HUES64 (cell line): Measurements from ENCODE around the gene UGDH.
A peak's percentile ranks its signal among the peaks of the same experiment; 100 is the strongest.
"Not testable (repeated sequence)": the region's sequence is repeated elsewhere in the genome, so short reads cannot be mapped to it uniquely, and the experiment has no call there.

Experiments
- H3K27ac ChIP-seq: 2 replicates; pipeline ENCODE4 v1.7.0; 2013; ENCODE audit warnings: low read depth, low read length, inconsistent platforms
- H3K27me3 ChIP-seq: 2 replicates; pipeline ENCODE4 v1.6.1; 2013; ENCODE audit warnings: mild to moderate bottlenecking, low read length; ENCODE audit not compliant: insufficient read depth
- H3K36me3 ChIP-seq: 2 replicates; pipeline ENCODE4 v1.6.1; 2013; ENCODE audit warnings: mild to moderate bottlenecking, low read length; ENCODE audit not compliant: insufficient read depth
- H3K4me1 ChIP-seq: 2 replicates; pipeline ENCODE4 v1.6.1; 2013; ENCODE audit warnings: mild to moderate bottlenecking, low read length, moderate library complexity; ENCODE audit not compliant: insufficient read depth
- H3K4me3 ChIP-seq: 2 replicates; pipeline ENCODE4 v1.5.1; 2013; ENCODE audit warnings: mild to moderate bottlenecking, low read length, moderate library complexity
- H3K9ac ChIP-seq: 2 replicates; pipeline ENCODE4 v1.6.1; 2013; ENCODE audit warnings: mild to moderate bottlenecking, low read depth, low read length
- H3K9me3 ChIP-seq: 2 replicates; pipeline ENCODE4 v1.6.1; 2013; ENCODE audit warnings: low read depth, low read length; ENCODE audit not compliant: insufficient read depth
- WGBS: fragments of 150-250, 120-280 bp; methylation state at CpG from one replicate; pipeline ENCODE4 v1.1.7; 2013; ENCODE audit warnings: missing lambda C conversion rate; 5-methylcytosine and 5-hydroxymethylcytosine counted together

The UGDH gene

DNA sequence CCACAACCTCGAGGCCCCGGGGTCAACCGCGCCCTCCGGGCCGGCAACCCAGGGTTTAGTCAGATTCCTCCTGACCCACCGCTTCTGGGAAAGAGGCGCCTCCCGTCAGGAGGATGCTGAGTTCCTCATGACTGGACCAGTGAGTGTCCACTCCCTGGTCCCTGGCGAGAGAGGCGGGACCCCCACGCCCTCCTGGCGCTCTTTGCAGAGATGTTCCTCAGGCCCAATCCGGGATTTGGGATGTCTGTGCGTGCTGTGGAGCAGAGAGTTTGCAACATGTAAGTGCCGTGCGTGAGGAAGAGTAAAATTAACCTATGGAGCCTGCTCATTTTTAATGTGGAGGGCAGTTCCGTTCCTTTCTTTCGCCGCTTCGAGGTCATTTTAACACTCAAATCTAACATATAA is 824 bp upstream of the UGDH start:
- peak overlapping the region; percentile 88 for H3K4me3 ChIP-seq
- WGBS = 2% methylated on average over 21 of the region's 21 CpGs
- H3K4me1 ChIP-seq = peaks cover 3% of the 10 kb centered on the region; the same call in 1 of the 2 replicates
- peak overlapping the region; percentile 94 for H3K27ac ChIP-seq
- peak overlapping the region; percentile 92 for H3K9ac ChIP-seq
- H3K36me3 ChIP-seq = peaks cover 38% of the 10 kb centered on the region
- no peaks in the 10 kb centered on the region for H3K27me3 ChIP-seq
- H3K9me3 ChIP-seq = peaks cover 34% of the 10 kb centered on the region

DNA sequence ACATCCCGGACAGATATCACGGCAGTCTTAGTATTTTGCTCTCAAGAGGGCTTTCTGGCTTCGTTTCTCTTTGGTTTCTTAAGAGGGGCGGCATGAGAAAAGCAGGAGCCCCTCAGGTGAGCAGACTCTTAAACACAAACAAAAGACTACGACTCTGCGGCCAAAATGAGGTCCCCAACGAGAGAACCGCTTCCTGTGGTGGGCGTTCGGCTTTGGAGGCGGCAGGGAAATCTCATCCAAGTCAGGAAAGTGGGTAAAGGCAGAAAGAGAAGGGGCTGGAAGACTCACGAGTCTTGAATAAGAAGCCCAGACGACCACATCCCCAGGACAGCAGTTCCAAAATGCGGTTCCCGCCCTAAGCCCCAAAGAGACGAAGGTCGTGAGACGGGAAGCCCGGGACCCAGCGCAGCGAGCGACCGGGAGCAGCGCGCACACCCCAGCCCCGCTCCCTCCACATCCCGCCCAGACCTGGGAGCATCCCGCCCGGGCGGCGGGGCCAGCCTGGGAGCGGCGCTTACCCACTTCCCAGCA is 409 bp downstream of the UGDH start:
- Histone ChIP-seq H3K9ac (peak overlapping the region; percentile 92), H3K4me3 (peak overlapping the region; percentile 88), H3K9me3 (peaks cover 26% of the 10 kb centered on the region), H3K27me3 (no peaks in the 10 kb centered on the region), H3K4me1 (peaks cover 3% of the 10 kb centered on the region; the same call in 1 of the 2 replicates), H3K36me3 (peaks cover 28% of the 10 kb centered on the region), H3K27ac (peak overlapping the region; percentile 94)
- WGBS = under 1% methylated on average over 33 of the region's 33 CpGs

DNA sequence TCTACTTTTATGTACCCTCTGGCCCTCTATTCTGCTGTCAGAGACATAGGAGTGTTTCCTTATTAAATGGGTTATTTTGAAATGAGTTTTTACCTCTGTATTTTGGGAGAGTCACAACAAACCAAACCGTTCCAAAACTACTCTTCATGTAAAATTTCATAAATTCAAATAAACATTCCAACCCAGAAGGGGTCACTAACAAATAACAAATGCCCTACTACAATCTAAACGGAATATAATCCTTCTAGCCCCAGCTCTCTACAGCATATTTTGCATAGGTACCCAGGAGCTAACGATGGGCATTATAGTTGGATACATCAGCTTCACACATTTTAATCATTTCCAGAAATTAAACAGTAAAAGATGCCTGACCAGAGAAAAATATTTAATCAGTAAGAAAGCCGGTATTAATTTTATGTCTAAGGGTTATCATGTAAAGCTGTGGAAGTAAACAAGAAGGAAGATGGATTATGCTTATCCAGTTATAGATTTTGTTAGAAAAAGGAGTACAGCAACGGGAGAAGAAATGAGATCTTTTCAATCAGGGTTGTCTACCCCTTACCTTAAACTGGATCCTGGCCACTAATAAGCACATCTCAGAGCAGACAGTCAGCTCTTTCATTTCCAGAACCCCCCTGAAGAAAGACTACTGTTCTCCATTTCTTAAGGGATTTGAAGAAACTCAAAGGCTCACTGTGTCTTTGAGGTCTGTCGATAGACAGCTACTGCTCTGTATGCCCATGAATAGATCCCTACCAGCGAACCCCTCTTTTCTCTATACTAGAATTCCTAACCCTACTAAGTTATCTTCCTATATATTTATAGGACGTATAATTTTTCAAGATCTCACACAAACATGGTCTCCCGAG is 1.2 kb downstream of the UGDH start:
- H3K36me3 ChIP-seq = peaks cover 27% of the 10 kb centered on the region
- H3K27ac ChIP-seq = no peak overlapping the region; the same call in 1 of the 2 replicates
- 31% methylated on average over 8 of the region's 9 CpGs for WGBS
- H3K4me3 ChIP-seq = peak overlapping the region; percentile 88
- H3K9me3 ChIP-seq = peaks cover 19% of the 10 kb centered on the region
- peak overlapping the region; percentile 92 for H3K9ac ChIP-seq
- H3K4me1 ChIP-seq = peaks cover 3% of the 10 kb centered on the region; the same call in 1 of the 2 replicates
- H3K27me3 ChIP-seq = no peaks in the 10 kb centered on the region

DNA sequence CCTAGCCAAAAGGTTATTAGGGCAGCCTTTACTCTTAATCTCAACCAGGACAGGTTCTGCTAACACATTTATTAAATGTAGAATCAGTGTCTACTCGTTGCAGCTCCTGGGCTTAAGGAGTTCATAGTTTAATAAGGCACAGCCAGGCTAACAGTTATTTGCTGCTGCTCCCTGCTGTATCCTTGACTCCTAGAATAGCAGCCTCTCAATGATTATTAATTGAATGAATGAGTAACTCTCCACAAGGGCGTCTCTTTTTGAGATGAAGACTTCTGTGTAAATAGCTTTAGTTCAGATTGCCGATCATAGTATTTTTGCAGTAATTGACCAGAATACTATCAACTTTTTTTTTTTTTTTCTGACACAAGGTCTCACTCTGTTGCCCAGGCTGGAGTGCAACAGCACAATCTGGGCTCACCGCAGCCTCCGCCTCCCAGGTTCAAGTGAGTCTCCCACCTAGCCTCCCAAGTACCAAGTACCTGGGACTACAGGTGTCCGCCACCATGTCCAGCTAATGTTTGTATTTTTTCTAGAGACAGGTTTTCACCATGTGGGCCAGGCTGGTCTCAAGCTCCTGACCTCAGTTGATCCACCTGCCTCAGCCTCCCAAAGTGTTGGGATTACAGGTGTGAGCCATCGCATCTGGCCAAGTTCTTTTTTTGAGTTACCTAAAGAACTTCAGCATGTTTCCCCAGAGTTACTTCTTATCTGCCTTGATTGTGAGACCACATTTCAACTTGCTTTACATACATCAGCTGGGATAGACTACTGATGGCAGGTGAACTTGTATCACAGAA is 2.9 kb downstream of the UGDH start:
- Histone ChIP-seq H3K36me3 (peaks cover 24% of the 10 kb centered on the region), H3K4me3 (no peak overlapping the region), H3K9ac (no peak overlapping the region), H3K27me3 (no peaks in the 10 kb centered on the region), H3K9me3 (peaks cover 2% of the 10 kb centered on the region; the same call in 1 of the 2 replicates), H3K4me1 (peaks cover 3% of the 10 kb centered on the region; the same call in 1 of the 2 replicates), H3K27ac (no peak overlapping the region)
- 84% methylated on average over 7 of the region's 7 CpGs for WGBS

DNA sequence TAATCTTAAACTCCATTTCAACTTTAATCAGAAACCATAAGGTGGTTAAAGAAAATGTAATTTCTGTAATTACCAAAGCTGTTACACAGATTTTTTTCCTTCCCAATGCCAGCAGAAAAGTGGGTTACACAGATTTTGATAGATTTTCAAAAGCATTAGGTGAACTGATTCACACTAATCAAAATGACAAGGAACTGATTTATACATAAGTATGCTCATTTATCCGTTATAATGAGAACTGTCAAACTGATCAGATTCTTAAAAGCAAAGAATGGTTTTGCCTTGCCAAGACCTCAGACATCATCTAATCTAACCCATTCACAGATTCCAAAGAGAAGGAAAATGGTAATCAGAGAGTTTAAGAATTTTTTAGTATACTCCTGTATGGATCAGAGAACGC is 5.2 kb downstream of the UGDH start:
- H3K9me3 ChIP-seq = no peaks in the 10 kb centered on the region
- H3K36me3 ChIP-seq = peaks cover 44% of the 10 kb centered on the region
- peaks cover 3% of the 10 kb centered on the region; the same call in 1 of the 2 replicates for H3K4me1 ChIP-seq
- no peak overlapping the region for H3K9ac ChIP-seq
- H3K27ac ChIP-seq = no peak overlapping the region
- H3K27me3 ChIP-seq = no peaks in the 10 kb centered on the region
- WGBS = 100% methylated on average over 1 of the region's 2 CpGs
- no peak overlapping the region for H3K4me3 ChIP-seq

DNA sequence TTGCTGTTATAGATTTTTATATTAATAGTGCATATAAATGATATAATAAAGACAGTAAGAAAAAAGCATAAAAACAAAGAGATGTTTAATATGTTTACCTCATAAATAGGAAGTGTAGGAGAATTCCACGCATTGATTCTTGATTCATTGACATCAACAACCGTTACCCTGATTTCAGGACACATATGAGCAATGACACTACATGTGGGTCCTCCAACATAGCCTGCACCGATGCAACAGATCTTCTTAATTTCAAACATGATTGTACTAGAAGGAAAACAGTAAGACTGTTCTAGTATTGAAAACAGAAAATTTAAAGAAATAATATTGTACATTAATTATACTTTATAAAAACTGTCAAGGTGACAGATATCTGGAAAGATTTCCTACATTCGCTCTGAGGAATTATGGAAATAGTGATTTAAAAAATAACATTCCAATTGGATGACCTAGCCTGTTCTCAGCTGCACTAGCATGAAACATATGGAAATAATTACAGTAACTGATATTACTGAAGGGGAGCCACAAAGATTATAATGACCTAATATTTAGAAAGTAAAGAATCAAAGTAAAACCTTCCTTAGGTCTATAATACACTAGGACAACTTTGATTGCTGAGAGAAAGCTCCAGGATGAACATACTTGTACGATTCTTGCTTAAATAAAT is 5.9 kb downstream of the UGDH start:
- Histone ChIP-seq H3K9me3 (no peaks in the 10 kb centered on the region), H3K9ac (no peak overlapping the region), H3K27me3 (no peaks in the 10 kb centered on the region), H3K4me1 (peaks cover 3% of the 10 kb centered on the region; the same call in 1 of the 2 replicates), H3K4me3 (no peak overlapping the region), H3K27ac (no peak overlapping the region), H3K36me3 (peaks cover 49% of the 10 kb centered on the region)
- 97% methylated on average over 3 of the region's 5 CpGs for WGBS

DNA sequence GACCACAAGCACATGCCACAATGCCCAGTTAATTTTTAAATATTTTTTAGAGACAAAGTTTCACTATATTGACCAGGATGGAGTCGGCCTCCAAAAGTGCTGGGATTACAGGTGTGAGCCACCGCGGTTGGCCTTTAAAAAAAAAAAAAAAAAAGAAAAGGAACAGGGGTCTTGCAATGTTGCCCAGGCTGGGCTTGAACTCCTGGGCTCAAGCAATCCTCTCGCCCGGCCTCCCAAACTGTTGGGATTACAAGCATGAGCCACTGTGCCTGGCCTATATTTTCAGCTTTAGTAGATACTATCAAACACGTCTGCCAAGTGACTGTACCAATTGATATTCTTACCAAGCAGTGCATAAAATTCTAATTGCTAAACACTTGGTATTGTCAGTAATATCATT is 8.8 kb downstream of the UGDH start:
- H3K4me1 ChIP-seq = no peaks in the 10 kb centered on the region
- H3K9ac ChIP-seq = no peak overlapping the region
- H3K4me3 ChIP-seq = no peak overlapping the region
- no peaks in the 10 kb centered on the region for H3K9me3 ChIP-seq
- no peaks in the 10 kb centered on the region for H3K27me3 ChIP-seq
- WGBS = 97% methylated on average over 6 of the region's 6 CpGs
- H3K27ac ChIP-seq = no peak overlapping the region
- peaks cover 67% of the 10 kb centered on the region for H3K36me3 ChIP-seq

DNA sequence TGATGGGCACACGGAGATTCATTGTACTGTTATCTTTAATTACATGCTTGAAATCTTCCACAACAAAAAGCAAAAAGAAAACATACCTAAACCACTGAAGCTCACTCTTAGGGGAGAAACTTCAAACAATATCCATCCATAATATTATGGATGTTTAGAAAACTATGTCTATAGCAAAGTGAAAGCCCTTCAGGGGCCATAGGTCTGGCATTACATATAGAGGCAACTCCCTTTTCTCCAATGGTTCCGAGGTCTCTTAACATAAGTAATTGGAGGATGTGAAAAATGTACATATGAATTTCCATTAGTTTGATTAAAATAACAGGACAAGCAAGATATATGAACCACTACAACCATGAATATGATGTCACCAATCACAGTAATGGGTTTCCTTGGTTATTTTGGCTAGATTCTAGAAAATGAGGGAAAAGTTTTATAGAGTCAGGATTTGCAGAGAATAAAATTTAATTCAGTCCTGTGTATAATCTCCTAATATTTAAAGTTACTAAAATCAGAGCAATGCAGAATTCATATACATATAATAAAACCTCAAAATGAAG is 10.8 kb downstream of the UGDH start:
- H3K27me3 ChIP-seq = no peaks in the 10 kb centered on the region
- no peaks in the 10 kb centered on the region for H3K9me3 ChIP-seq
- WGBS = 92% methylated on average over 2 of the region's 2 CpGs
- H3K9ac ChIP-seq = no peak overlapping the region
- H3K36me3 ChIP-seq = peaks cover 79% of the 10 kb centered on the region
- H3K4me3 ChIP-seq = no peak overlapping the region
- no peaks in the 10 kb centered on the region for H3K4me1 ChIP-seq
- no peak overlapping the region for H3K27ac ChIP-seq

DNA sequence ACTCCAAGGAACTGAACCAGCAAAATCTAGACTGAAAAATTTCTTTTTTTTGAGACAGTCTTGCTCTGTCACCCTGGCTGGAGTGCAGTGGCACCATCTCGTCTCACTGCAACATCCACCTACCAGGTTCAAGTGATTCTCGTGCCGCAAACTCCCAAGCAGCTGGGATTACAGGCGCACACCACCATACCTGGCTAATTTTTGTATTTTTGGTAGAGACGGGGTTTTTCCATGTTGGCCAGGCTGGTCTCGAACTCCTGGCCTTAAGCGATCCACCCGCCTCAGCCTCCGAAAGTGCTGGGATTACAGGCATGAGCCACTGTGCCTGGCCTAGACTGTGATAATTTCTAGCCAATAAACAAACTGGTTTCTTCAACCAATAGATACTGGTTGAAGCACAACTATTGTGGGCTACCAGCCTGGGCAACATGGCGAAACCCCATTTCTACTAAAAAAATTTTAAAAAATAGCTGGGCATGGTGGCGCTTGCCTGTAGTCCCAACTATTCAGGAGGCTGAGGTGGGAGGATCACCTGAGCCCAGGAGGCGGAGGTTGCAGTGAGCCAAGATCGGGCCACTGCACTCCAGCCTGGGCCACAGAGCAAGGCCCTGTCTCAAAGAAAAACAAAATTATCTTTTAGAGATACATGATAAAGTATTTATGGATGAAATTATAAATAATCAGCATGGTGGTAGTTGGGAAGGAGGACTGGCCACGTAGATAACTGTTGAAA is 11.4 kb downstream of the UGDH start:
- not testable (repeated sequence) for H3K27ac ChIP-seq, H3K27me3 ChIP-seq, H3K4me1 ChIP-seq, H3K9me3 ChIP-seq, H3K4me3 ChIP-seq, H3K9ac ChIP-seq
- H3K36me3 ChIP-seq = peaks cover 80% of the 10 kb centered on the region
- 96% methylated on average over 14 of the region's 14 CpGs for WGBS

DNA sequence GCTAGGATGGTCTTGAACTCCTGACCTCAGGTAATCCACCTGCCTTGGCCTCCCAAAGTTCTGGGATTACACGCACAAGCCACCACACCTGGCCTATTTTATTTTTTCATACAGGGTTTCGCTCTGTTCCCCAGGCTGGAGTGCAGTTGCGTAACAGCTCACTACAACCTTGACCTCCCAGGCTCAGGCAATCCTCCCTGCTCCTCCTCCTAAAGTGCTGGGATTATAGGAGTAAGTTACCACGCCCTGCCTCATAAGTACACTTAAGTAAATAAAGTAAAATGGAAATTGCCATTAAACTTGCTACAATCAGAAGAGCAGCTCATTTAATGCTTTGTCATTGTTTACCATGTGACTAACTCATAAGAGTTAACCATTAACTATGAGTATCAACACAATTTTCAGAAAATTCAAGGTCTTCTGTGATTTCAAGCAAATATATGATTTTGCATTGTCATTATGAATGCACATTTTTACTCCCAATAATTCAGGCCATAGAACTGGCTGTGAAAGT is 12.3 kb downstream of the UGDH start:
- Histone ChIP-seq H3K4me3 (no peak overlapping the region), H3K27me3 (no peaks in the 10 kb centered on the region), H3K9me3 (no peaks in the 10 kb centered on the region), H3K4me1 (no peaks in the 10 kb centered on the region), H3K9ac (no peak overlapping the region), H3K27ac (no peak overlapping the region), H3K36me3 (peaks cover 84% of the 10 kb centered on the region)
- WGBS = 96% methylated on average over 4 of the region's 4 CpGs
